GM08714 (cell line): ENCODE data around the gene LRRC71.

Experiments
- H3K4me3 ChIP-seq: fragments of 200-500 bp; sonication (Bioruptor generic); 2 replicates; pipeline ENCODE4 v1.5.1; 2014; ENCODE audit warnings: mild to moderate bottlenecking, low read length, inconsistent platforms
- ZNF274 ChIP-seq: IDR thresholded peaks from 2 replicates; pipeline ENCODE4 v1.6.1; 2012; ENCODE audit warnings: mild to moderate bottlenecking, low read depth, low read length

Gene LRRC71

GRCh38 chr1:156906206-156906906, 14.1 kb upstream of the LRRC71 start:
- no peak overlapping the region for H3K4me3 ChIP-seq
- TF ChIP-seq ZNF274, result no peak

GRCh38 chr1:156908541-156908940, 11.9 kb upstream of the LRRC71 start:
- no peak overlapping the region for H3K4me3 ChIP-seq
- no peak for TF ChIP-seq ZNF274

DNA sequence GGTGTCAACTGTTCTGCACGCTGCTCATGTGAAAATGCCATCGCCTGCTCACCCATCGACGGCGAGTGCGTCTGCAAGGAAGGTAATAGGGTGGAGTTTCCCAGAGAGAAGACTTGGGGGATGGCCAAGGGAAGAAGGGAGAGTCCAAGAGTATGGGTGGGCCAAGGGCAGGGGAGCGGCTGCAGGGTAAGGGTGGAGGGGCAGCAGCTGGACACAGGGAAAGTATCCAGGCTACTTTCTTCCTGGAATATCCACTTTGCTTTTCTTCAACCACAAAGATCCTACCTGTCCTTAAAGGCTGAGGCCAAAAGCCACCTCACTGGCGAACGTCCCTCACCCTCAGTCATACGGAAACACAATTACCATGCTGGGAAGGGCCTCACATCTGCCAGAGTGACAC, 11.5 kb upstream of the LRRC71 start:
- no peak overlapping the region for H3K4me3 ChIP-seq
- no peak for TF ChIP-seq ZNF274

- no peak overlapping the region for H3K4me3 ChIP-seq
- TF ChIP-seq ZNF274, result no peak
These were observed 10.8 kb upstream of the LRRC71 start for GRCh38 chr1:156909671-156910070.

- H3K4me3 ChIP-seq, result no peak overlapping the region
- TF ChIP-seq ZNF274, result no peak
These were observed 10.1 kb upstream of the LRRC71 start for GRCh38 chr1:156910309-156910782.

DNA sequence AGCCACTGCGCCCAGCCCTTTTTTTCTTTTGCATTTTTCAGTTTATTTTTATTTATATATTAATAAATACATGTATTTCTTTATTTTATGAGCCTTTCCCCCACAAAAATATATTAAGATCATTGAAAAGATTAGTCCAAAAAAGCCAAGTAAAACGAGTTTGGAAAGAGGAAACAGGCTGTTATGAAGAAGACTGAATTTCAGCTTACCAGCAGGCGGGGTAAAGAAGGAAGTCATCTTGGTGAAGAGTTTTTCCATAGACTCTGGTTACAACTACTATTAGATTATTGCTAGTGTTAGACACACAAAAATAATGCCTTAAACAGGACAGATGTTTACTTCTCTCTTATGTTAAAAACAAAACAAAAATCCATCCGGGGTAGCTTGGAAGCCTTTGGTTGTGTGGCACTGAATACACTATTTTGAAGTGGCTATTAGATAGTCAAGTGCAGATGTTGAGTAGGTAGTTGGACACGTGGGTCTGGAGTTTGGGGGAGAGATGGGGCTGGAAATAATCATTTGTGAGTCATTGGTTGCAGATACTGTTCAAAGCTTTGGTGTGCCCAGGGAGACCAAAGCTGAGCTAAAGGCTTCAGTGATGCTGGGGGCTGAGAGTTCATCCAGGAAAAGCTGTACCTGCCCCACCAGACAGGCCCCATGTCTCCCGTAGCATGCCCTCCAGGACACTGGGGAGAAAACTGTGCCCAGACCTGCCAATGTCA, 8.7 kb upstream of the LRRC71 start:
- no peak for TF ChIP-seq ZNF274
- H3K4me3 ChIP-seq, result no peak overlapping the region

DNA sequence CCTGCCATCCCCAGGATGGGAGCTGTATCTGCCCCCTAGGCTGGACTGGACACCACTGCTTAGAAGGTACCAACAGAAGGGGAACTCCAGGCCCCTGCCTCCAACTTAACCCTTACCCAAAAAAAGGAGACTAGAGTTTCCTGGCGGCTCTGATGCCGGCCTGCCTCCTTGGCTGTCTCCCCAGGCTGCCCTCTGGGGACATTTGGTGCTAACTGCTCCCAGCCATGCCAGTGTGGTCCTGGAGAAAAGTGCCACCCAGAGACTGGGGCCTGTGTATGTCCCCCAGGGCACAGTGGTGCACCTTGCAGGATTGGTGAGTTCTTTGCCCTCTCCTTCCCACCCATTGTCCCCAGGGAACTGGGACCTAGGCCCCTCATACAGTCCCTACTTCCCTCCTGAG, 8.1 kb upstream of the LRRC71 start:
- no peak for TF ChIP-seq ZNF274
- H3K4me3 ChIP-seq, result no peak overlapping the region

- no peak for TF ChIP-seq ZNF274
These were observed 7.3 kb upstream of the LRRC71 start for GRCh38 chr1:156912861-156913808.

GRCh38 chr1:156913809-156914387, 6.5 kb upstream of the LRRC71 start:
- H3K4me3 ChIP-seq, result no peak overlapping the region
- TF ChIP-seq ZNF274, result no peak

More at GRCh38 chr1:156912861-156913808, 7.3 kb upstream of the LRRC71 start:
- H3K4me3 ChIP-seq, result no peak overlapping the region

GRCh38 chr1:156914440-156914856, 6.0 kb upstream of the LRRC71 start:
- no peak overlapping the region for H3K4me3 ChIP-seq

DNA sequence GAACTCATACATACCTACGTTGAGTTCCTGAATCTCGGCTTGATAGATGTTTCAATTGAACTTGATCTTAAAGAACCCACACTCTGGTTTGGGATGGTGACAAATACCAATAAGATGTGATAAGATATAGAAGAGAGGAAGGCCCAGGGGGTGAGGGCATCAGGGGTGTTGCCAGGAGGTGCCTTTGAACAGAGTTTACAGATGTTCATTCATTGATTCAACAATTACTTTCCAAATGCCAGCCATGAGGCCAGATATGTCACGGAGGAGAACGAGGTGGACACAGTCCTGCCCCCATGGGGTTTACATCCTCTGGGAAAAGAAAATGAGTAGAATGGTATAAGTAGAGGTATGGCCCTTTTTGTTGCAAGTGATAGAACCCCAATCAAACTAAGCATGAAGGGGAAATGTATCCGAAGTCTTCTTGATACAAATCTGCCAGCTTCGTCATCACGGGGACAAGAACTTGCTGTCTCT, 659 bp downstream of the LRRC71 start:
- TF ChIP-seq ZNF274, result no peak
- no peak overlapping the region for H3K4me3 ChIP-seq

More at GRCh38 chr1:156914440-156914856, 6.0 kb upstream of the LRRC71 start:
- no peak for TF ChIP-seq ZNF274

GRCh38 chr1:156922986-156923669, 2.7 kb downstream of the LRRC71 start:
- TF ChIP-seq ZNF274, result no peak
- no peak overlapping the region for H3K4me3 ChIP-seq
